ENCODE data around the gene SLIT2.

Gene SLIT2, protein sequence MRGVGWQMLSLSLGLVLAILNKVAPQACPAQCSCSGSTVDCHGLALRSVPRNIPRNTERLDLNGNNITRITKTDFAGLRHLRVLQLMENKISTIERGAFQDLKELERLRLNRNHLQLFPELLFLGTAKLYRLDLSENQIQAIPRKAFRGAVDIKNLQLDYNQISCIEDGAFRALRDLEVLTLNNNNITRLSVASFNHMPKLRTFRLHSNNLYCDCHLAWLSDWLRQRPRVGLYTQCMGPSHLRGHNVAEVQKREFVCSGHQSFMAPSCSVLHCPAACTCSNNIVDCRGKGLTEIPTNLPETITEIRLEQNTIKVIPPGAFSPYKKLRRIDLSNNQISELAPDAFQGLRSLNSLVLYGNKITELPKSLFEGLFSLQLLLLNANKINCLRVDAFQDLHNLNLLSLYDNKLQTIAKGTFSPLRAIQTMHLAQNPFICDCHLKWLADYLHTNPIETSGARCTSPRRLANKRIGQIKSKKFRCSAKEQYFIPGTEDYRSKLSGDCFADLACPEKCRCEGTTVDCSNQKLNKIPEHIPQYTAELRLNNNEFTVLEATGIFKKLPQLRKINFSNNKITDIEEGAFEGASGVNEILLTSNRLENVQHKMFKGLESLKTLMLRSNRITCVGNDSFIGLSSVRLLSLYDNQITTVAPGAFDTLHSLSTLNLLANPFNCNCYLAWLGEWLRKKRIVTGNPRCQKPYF (N-terminal part only)

GRCh38 chr4:20251796-20252655 is at the start of gene SLIT2:
SLIT2 (plus strand) TSS chr4:20251905; CDS start chr4:20253816, 1,911 bp downstream.
- Histone ChIP-seq H3K4me3 (ENCODE audit: low read depth in 1 of 2, low read length in 2 of 2) (peak within 1 kb of the TSS; percentile 60 to 64), H3K36me3 (ENCODE audit: control insufficient read depth in 1 of 2, insufficient read depth in 2 of 2, low read length in 2 of 2) (no peaks in the 10 kb centered on the region), H3K4me1 (ENCODE audit: control insufficient read depth in 1 of 2, insufficient read depth in 2 of 2, low read length in 2 of 2) (peaks cover 4 to 26% of the 10 kb centered on the region in 2 donors), H3K27ac (ENCODE audit: low read depth, low read length) (no peak within 1 kb of the TSS), H3K9ac (ENCODE audit: low read depth in 1 of 2, low read length in 2 of 2) (peak within 1 kb of the TSS in 1 of 2 donors; percentile 32), H3K27me3 (ENCODE audit: control insufficient read depth in 1 of 2, insufficient read depth in 2 of 2, low read length in 2 of 2) (peaks cover 35 to 47% of the 10 kb centered on the region in 2 donors), H3K9me3 (ENCODE audit: control insufficient read depth in 1 of 2, low read length in 2 of 2) (no peaks in the 10 kb centered on the region)

DNA sequence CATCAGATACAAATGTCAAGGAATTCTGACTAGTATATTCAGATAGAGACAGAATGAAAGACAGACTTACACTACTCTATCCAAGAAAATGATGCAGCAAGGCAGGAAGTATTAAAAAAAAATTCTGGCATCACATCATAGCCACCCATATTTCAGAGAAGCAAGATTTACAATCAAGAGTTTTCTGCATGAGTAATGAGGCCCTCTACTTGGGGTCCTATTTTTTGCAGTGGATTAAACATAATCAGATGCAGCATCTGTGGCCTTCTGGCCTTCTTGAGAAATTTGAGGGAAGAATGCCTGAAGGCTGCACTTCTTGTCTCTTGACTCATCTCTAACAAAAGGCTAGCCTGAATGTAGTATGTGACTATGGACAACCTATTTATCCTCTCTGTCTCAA is 48.2 kb upstream of the SLIT2 start:
- H3K4me1 ChIP-seq (ENCODE audit: control insufficient read depth in 1 of 2, insufficient read depth in 2 of 2, low read length in 2 of 2) = no peaks in the 10 kb centered on the region
- no peak overlapping the region for H3K4me3 ChIP-seq (ENCODE audit: low read depth in 1 of 2, low read length in 2 of 2)
- no peak overlapping the region for H3K9ac ChIP-seq (ENCODE audit: low read depth in 1 of 2, low read length in 2 of 2)
- H3K9me3 ChIP-seq (ENCODE audit: control insufficient read depth in 1 of 2, low read length in 2 of 2) = no peaks in the 10 kb centered on the region
- no peaks in the 10 kb centered on the region for H3K27me3 ChIP-seq (ENCODE audit: control insufficient read depth in 1 of 2, insufficient read depth in 2 of 2, low read length in 2 of 2)
- no peaks in the 10 kb centered on the region for H3K36me3 ChIP-seq (ENCODE audit: control insufficient read depth in 1 of 2, insufficient read depth in 2 of 2, low read length in 2 of 2)
- no peak overlapping the region for H3K27ac ChIP-seq (ENCODE audit: low read depth, low read length)

DNA sequence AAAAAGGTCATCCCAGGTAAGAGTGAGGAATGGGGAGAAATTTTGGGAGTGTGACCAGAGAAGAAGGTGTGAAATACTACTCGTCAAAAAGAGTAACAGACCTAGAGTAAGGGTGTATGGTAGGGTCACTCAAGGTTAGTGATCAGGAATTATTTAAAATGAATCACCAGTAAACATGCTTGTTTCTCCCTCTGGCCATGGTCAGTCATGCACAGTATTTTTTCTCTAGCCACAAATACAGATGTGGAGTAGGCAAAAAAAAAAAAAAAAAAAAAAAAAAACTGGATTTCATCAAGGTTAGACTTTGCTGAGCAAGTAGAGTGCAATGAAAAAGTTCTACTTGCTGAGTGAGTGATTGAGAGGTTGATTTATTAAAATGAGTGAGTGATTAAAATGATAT is 34.2 kb upstream of the SLIT2 start:
- Histone ChIP-seq H3K9ac (ENCODE audit: low read depth in 1 of 2, low read length in 2 of 2) (no peak overlapping the region), H3K36me3 (ENCODE audit: control insufficient read depth in 1 of 2, insufficient read depth in 2 of 2, low read length in 2 of 2) (no peaks in the 10 kb centered on the region), H3K4me1 (ENCODE audit: control insufficient read depth in 1 of 2, insufficient read depth in 2 of 2, low read length in 2 of 2) (no peaks in the 10 kb centered on the region), H3K27ac (ENCODE audit: low read depth, low read length) (no peak overlapping the region), H3K4me3 (ENCODE audit: low read depth in 1 of 2, low read length in 2 of 2) (no peak overlapping the region), H3K9me3 (ENCODE audit: control insufficient read depth in 1 of 2, low read length in 2 of 2) (no peaks in the 10 kb centered on the region), H3K27me3 (ENCODE audit: control insufficient read depth in 1 of 2, insufficient read depth in 2 of 2, low read length in 2 of 2) (no peaks in the 10 kb centered on the region)

- Histone ChIP-seq H3K4me3 (ENCODE audit: low read depth in 1 of 2, low read length in 2 of 2) (no peak overlapping the region), H3K36me3 (ENCODE audit: control insufficient read depth in 1 of 2, insufficient read depth in 2 of 2, low read length in 2 of 2) (no peaks in the 10 kb centered on the region), H3K27me3 (ENCODE audit: control insufficient read depth in 1 of 2, insufficient read depth in 2 of 2, low read length in 2 of 2) (no peaks in the 10 kb centered on the region), H3K9ac (ENCODE audit: low read depth in 1 of 2, low read length in 2 of 2) (no peak overlapping the region), H3K27ac (ENCODE audit: low read depth, low read length) (no peak overlapping the region), H3K4me1 (ENCODE audit: control insufficient read depth in 1 of 2, insufficient read depth in 2 of 2, low read length in 2 of 2) (no peaks in the 10 kb centered on the region), H3K9me3 (ENCODE audit: control insufficient read depth in 1 of 2, low read length in 2 of 2) (no peaks in the 10 kb centered on the region)
Observed at GRCh38 chr4:20217951-20218350, 33.8 kb upstream of the SLIT2 start.

- Histone ChIP-seq H3K27me3 (ENCODE audit: control insufficient read depth in 1 of 2, insufficient read depth in 2 of 2, low read length in 2 of 2) (no peaks in the 10 kb centered on the region), H3K36me3 (ENCODE audit: control insufficient read depth in 1 of 2, insufficient read depth in 2 of 2, low read length in 2 of 2) (no peaks in the 10 kb centered on the region), H3K4me1 (ENCODE audit: control insufficient read depth in 1 of 2, insufficient read depth in 2 of 2, low read length in 2 of 2) (no peaks in the 10 kb centered on the region), H3K4me3 (ENCODE audit: low read depth in 1 of 2, low read length in 2 of 2) (no peak overlapping the region), H3K27ac (ENCODE audit: low read depth, low read length) (no peak overlapping the region), H3K9ac (ENCODE audit: low read depth in 1 of 2, low read length in 2 of 2) (no peak overlapping the region), H3K9me3 (ENCODE audit: control insufficient read depth in 1 of 2, low read length in 2 of 2) (no peaks in the 10 kb centered on the region)
Observed at GRCh38 chr4:20219521-20219920, 32.2 kb upstream of the SLIT2 start.

DNA sequence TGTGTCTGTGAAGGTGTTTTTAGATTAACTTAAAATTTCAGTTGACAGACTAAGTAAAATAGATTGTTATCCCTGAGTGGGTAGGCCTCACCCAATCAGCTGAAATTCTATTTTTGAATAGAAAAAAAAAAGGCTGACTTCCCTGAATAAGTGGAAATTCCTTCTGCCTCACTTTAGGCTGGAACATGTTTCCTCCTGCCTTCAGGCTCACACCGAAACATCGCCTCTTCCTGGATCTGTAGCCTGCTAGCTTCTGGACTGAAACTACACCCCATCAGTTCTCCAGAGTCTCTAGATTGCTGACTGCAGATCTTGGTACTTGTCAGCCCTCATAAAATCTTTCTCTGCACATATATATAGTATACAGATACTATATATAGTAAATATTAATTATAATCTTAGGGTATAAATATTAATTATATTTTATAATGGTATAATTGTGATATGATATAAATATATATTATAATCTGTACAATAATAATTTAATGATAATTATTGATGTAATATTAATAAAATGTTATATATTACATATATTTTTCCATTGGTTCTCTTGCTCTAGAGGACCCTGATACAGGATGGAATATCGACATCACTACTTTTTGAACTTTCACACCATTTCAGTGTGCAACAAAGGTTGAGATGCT is 13.7 kb upstream of the SLIT2 start:
- Histone ChIP-seq H3K27ac (ENCODE audit: low read depth, low read length) (no peak overlapping the region), H3K36me3 (ENCODE audit: control insufficient read depth in 1 of 2, insufficient read depth in 2 of 2, low read length in 2 of 2) (no peaks in the 10 kb centered on the region), H3K4me3 (ENCODE audit: low read depth in 1 of 2, low read length in 2 of 2) (no peak overlapping the region), H3K27me3 (ENCODE audit: control insufficient read depth in 1 of 2, insufficient read depth in 2 of 2, low read length in 2 of 2) (no peaks in the 10 kb centered on the region), H3K9me3 (ENCODE audit: control insufficient read depth in 1 of 2, low read length in 2 of 2) (no peaks in the 10 kb centered on the region), H3K4me1 (ENCODE audit: control insufficient read depth in 1 of 2, insufficient read depth in 2 of 2, low read length in 2 of 2) (no peaks in the 10 kb centered on the region), H3K9ac (ENCODE audit: low read depth in 1 of 2, low read length in 2 of 2) (no peak overlapping the region)

DNA sequence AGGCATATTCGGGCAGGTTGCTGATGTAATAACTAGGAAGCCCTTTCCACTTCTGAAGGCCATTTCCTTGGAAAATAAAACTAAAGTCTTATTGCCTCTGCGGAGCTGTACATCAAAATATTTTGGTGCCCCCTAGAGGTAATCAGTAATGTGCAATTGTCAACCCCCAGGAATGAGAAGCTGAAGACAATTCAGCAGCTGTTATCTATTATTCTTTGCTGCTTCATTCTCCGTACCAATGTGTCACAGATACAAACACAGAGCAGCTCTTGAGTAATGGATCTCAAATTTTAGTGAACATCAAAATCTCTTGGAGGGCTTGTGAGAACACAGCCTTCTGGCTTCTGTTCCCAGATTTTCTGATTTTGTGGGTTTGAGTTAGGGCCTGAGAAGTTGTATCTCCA is 3.5 kb upstream of the SLIT2 start:
- no peak overlapping the region for H3K9ac ChIP-seq (ENCODE audit: low read depth in 1 of 2, low read length in 2 of 2)
- no peak overlapping the region for H3K27ac ChIP-seq (ENCODE audit: low read depth, low read length)
- H3K36me3 ChIP-seq (ENCODE audit: control insufficient read depth in 1 of 2, insufficient read depth in 2 of 2, low read length in 2 of 2) = no peaks in the 10 kb centered on the region
- peaks cover 10 to 15% of the 10 kb centered on the region in 2 donors for H3K27me3 ChIP-seq (ENCODE audit: control insufficient read depth in 1 of 2, insufficient read depth in 2 of 2, low read length in 2 of 2)
- no peaks in the 10 kb centered on the region for H3K9me3 ChIP-seq (ENCODE audit: control insufficient read depth in 1 of 2, low read length in 2 of 2)
- H3K4me3 ChIP-seq (ENCODE audit: low read depth in 1 of 2, low read length in 2 of 2) = no peak overlapping the region
- peaks cover 4 to 13% of the 10 kb centered on the region in 2 donors for H3K4me1 ChIP-seq (ENCODE audit: control insufficient read depth in 1 of 2, insufficient read depth in 2 of 2, low read length in 2 of 2)

DNA sequence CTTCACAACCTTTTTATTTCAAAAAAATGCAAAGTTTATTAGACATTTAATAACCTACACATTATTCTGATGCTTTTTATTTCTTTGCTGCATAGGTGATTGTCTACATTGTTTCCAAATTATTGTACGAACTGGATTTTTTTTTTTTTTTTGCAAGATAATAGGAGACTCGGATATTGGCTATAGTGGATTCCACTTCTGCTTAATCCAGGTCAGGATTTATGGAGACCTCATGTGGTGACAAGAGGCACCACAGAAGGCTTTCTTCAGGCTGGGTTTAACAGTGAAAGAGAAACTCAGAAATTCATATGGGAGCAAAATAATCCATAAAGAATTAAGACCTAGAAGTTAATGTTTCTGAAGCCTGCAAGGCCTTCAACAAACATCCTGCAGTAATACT is 2.4 kb upstream of the SLIT2 start:
- Histone ChIP-seq H3K9me3 (ENCODE audit: control insufficient read depth in 1 of 2, low read length in 2 of 2) (no peaks in the 10 kb centered on the region), H3K27ac (ENCODE audit: low read depth, low read length) (no peak overlapping the region), H3K4me1 (ENCODE audit: control insufficient read depth in 1 of 2, insufficient read depth in 2 of 2, low read length in 2 of 2) (peaks cover 4 to 23% of the 10 kb centered on the region in 2 donors), H3K4me3 (ENCODE audit: low read depth in 1 of 2, low read length in 2 of 2) (no peak overlapping the region), H3K36me3 (ENCODE audit: control insufficient read depth in 1 of 2, insufficient read depth in 2 of 2, low read length in 2 of 2) (no peaks in the 10 kb centered on the region), H3K9ac (ENCODE audit: low read depth in 1 of 2, low read length in 2 of 2) (no peak overlapping the region), H3K27me3 (ENCODE audit: control insufficient read depth in 1 of 2, insufficient read depth in 2 of 2, low read length in 2 of 2) (peaks cover 21 to 27% of the 10 kb centered on the region in 2 donors)

- Histone ChIP-seq H3K4me1 (ENCODE audit: control insufficient read depth in 1 of 2, insufficient read depth in 2 of 2, low read length in 2 of 2) (peaks cover 4 to 26% of the 10 kb centered on the region in 2 donors), H3K27me3 (ENCODE audit: control insufficient read depth in 1 of 2, insufficient read depth in 2 of 2, low read length in 2 of 2) (peaks cover 35 to 44% of the 10 kb centered on the region in 2 donors), H3K36me3 (ENCODE audit: control insufficient read depth in 1 of 2, insufficient read depth in 2 of 2, low read length in 2 of 2) (no peaks in the 10 kb centered on the region), H3K9me3 (ENCODE audit: control insufficient read depth in 1 of 2, low read length in 2 of 2) (no peaks in the 10 kb centered on the region), H3K27ac (ENCODE audit: low read depth, low read length) (no peak overlapping the region), H3K4me3 (ENCODE audit: low read depth in 1 of 2, low read length in 2 of 2) (peak overlapping the region; percentile 30 to 57), H3K9ac (ENCODE audit: low read depth in 1 of 2, low read length in 2 of 2) (peak overlapping the region in 1 of 2 donors; percentile 10)
Observed at GRCh38 chr4:20251031-20251795, 492 bp upstream of the SLIT2 start.
